Right lobe of liver (tissue), 4 donors: Measurements from ENCODE around the gene KAT6B.

Experiments used
- CTCF ChIP-seq, 4 donors: fragments of 200-600 bp in 3 of 4; fragments of 450-650 bp in 1 of 4; IDR thresholded peaks; one replicate each; pipeline versions ENCODE4 v1.5.1 to v1.8.0; 2016 to 2022; ENCODE audit warnings: antibody characterized with exemption in 4 of 4, mild to moderate bottlenecking in 2 of 4
- POLR2A ChIP-seq: fragments of 450-650 bp; IDR thresholded peaks from one replicate; pipeline ENCODE4 v1.6.1; 2017; ENCODE audit warnings: antibody characterized with exemption, mild to moderate bottlenecking
- donor health status: DM: no; HTN: no; CAD: no.
- donor health status: DM: no; HTN: no; CAD: no.
- donor health status: DM: no; HTN: yes; CAD: no.

- TF ChIP-seq CTCF (IDR thresholded peaks at IDR 0.05) (no peak), POLR2A (no peak)
Measured at GRCh38 chr10:74981831-74982633, 155.6 kb downstream of the KAT6B start.
